ENCODE data around the gene NEFH. TPM values are rescaled to one million over a fixed set of nuclear protein-coding genes. Genes with fewer than 3 reads are reported as not detected.
"Not testable (repeated sequence)": the region's sequence is repeated elsewhere in the genome, so short reads cannot be mapped to it uniquely, and the experiment has no call there.

The NEFH gene
- total RNA-seq, 1 experiment from 2014 or later, result not detected

- H3K9me3 ChIP-seq (replicated peaks), result no peaks in the 10 kb centered on the region
- DNase-seq, result peak; percentile 24 to 47
- H3K27me3 ChIP-seq, result no peaks in the 10 kb centered on the region
- H3K36me3 ChIP-seq, result no peaks in the 10 kb centered on the region
- H3K4me1 ChIP-seq, result peaks cover 4% of the 10 kb centered on the region; the same call in 1 of the 2 replicates
- no peak overlapping the region for H3K27ac ChIP-seq
- H3K4me3 ChIP-seq, result no peak overlapping the region
These were observed 1.4 kb upstream of the NEFH start for GRCh38 chr22:29478326-29479276.

DNA sequence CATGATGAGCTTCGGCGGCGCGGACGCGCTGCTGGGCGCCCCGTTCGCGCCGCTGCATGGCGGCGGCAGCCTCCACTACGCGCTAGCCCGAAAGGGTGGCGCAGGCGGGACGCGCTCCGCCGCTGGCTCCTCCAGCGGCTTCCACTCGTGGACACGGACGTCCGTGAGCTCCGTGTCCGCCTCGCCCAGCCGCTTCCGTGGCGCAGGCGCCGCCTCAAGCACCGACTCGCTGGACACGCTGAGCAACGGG is 169 bp downstream of the NEFH start:
- DNase-seq, result no peak
- H3K27me3 ChIP-seq, result no peaks in the 10 kb centered on the region

GRCh38 chr22:29480512-29481264 is 670 bp downstream of the NEFH start:
- Histone ChIP-seq H3K4me3 (no peak overlapping the region), H3K27ac (no peak overlapping the region), H3K4me1 (peaks cover 4% of the 10 kb centered on the region; the same call in 1 of the 2 replicates), H3K9me3 (replicated peaks) (no peaks in the 10 kb centered on the region), H3K36me3 (no peaks in the 10 kb centered on the region), H3K27me3 (no peaks in the 10 kb centered on the region)
- no peak for DNase-seq

More for the DNA sequence above, 169 bp downstream of the NEFH start:
- Histone ChIP-seq H3K4me1 (peaks cover 4% of the 10 kb centered on the region; the same call in 1 of the 2 replicates), H3K4me3 (no peak overlapping the region), H3K9me3 (replicated peaks) (no peaks in the 10 kb centered on the region), H3K36me3 (no peaks in the 10 kb centered on the region), H3K27ac (no peak overlapping the region)

DNA sequence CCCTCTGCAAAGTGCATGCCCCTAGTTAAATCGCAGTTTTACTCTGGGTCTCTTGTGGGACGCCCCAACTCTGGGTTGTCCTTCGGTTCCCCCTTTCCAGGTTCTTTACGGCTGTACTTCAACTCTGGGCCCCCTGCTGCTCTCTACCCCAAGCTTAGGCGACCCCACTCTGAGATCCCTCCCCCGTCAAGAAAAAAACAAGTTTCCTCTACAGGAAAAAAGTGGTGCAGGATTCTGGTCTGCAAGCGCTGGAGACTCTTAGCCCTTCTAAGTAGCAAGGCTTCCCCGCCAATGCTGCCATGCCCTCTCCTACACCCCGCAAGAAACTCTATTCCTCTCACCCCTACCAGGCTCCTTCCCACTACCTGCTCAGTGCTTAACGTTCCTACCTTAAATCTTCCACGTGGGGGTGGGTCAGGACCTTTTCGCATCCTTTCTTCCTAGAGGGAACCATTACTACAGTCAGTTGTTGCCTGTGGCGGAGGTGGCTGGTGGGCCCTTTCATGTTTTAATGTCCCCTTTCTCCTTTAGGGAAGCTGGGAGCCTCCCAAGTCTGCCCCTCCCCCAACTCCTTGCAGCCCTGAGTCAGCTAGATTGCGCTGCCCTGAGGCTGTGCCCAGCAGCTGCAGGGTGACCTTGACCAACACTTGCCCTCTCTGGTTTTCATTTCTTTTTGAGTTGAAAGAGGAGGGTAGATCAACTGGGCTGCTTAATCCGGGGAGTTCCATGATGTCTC is 1.4 kb downstream of the NEFH start:
- peak; percentile 21 to 46 for DNase-seq
- no peaks in the 10 kb centered on the region for H3K36me3 ChIP-seq
- H3K9me3 ChIP-seq (replicated peaks), result no peaks in the 10 kb centered on the region
- no peaks in the 10 kb centered on the region for H3K27me3 ChIP-seq
- H3K27ac ChIP-seq, result no peak overlapping the region
- no peak overlapping the region for H3K4me3 ChIP-seq
- peaks cover 4% of the 10 kb centered on the region; the same call in 1 of the 2 replicates for H3K4me1 ChIP-seq

GRCh38 chr22:29482253-29482652 is 2.2 kb downstream of the NEFH start:
- Histone ChIP-seq H3K4me1 (peaks cover 4% of the 10 kb centered on the region; the same call in 1 of the 2 replicates), H3K9me3 (replicated peaks) (no peaks in the 10 kb centered on the region), H3K36me3 (no peaks in the 10 kb centered on the region), H3K27ac (no peak overlapping the region), H3K4me3 (no peak overlapping the region), H3K27me3 (no peaks in the 10 kb centered on the region)
- DNase-seq, result no peak

DNA sequence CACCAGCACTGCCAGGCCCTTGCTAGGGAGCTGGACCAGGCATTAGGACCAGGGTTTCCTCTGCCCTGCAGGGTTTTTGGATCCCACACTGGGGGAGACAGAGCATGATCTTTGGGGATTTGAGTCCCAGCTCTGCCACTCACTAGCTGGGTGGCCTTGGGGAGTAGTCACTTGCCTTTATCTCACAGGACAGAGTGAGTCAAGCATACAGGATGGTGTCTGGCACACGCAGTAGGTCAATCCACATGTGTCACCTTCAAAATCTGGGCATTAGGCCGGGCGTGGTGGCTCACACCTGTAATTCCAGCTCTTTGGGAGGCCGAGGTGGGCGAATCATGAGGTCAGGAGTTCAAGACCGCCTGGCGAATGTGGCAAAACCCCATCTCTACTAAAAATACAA is 2.7 kb downstream of the NEFH start:
- Histone ChIP-seq H3K4me3 (no peak overlapping the region), H3K36me3 (no peaks in the 10 kb centered on the region), H3K27me3 (no peaks in the 10 kb centered on the region), H3K27ac (no peak overlapping the region), H3K9me3 (replicated peaks) (no peaks in the 10 kb centered on the region), H3K4me1 (peaks cover 4% of the 10 kb centered on the region; the same call in 1 of the 2 replicates)
- no peak for DNase-seq

DNA sequence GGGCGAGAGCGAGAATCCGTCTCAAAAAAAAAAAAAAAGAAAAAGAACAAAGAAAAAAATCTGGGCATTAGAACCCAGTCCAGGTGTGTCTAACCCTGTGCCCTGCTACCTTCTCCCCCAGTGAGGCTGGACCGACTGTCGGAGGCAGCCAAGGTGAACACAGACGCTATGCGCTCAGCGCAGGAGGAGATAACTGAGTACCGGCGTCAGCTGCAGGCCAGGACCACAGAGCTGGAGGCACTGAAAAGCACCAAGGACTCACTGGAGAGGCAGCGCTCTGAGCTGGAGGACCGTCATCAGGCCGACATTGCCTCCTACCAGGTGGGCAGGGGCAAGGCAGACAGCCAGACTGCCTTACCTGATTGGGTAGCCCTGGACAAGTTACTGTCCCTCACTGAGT is 3.2 kb downstream of the NEFH start:
- Histone ChIP-seq H3K9me3 (replicated peaks) (no peaks in the 10 kb centered on the region), H3K4me3 (no peak overlapping the region), H3K36me3 (no peaks in the 10 kb centered on the region), H3K4me1 (peaks cover 4% of the 10 kb centered on the region; the same call in 1 of the 2 replicates), H3K27me3 (no peaks in the 10 kb centered on the region), H3K27ac (no peak overlapping the region)
- DNase-seq, result no peak

DNA sequence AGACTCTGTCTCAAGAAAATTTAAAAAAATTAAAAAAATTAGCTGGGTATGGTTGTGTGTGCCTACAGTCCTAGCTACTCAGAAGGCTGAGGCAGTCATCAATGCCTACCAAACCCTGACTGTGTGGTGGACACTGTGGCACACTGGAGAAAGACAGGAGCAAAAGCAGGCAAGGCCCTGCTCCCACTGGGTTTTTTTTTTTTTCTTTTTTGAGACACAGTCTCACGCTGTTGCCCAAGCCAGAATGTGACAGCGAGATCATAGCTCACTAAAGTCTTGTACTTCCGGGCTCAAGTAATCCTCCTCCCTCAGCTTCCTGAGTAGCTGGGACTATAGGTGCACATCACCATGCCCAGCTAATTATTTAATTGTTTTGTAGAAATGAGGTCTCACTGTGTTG is 4.6 kb downstream of the NEFH start:
- no peaks in the 10 kb centered on the region for H3K36me3 ChIP-seq
- DNase-seq, result no peak
- no peak overlapping the region for H3K4me3 ChIP-seq
- no peak overlapping the region for H3K27ac ChIP-seq
- H3K4me1 ChIP-seq, result peaks cover 4% of the 10 kb centered on the region; the same call in 1 of the 2 replicates
- H3K27me3 ChIP-seq, result no peaks in the 10 kb centered on the region
- H3K9me3 ChIP-seq (replicated peaks), result no peaks in the 10 kb centered on the region

DNA sequence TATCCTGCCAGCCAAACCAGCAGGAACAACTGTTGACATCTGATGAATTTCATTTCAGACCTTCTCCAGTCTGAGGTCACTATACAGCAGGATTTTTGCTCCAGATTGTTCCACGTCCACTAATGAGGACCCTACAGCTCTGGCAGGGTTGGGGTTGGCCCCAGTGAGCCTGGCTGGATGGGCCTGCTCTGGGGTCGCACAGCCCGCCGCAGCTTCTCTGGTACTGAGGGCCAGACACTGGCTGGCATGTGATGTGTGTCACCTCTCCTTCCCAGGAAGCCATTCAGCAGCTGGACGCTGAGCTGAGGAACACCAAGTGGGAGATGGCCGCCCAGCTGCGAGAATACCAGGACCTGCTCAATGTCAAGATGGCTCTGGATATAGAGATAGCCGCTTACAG is 5.4 kb downstream of the NEFH start:
- no peak overlapping the region for H3K4me3 ChIP-seq
- no peaks in the 10 kb centered on the region for H3K36me3 ChIP-seq
- H3K4me1 ChIP-seq, result peaks cover 4% of the 10 kb centered on the region; the same call in 1 of the 2 replicates
- no peaks in the 10 kb centered on the region for H3K9me3 ChIP-seq (replicated peaks)
- no peak for DNase-seq
- no peaks in the 10 kb centered on the region for H3K27me3 ChIP-seq
- no peak overlapping the region for H3K27ac ChIP-seq

DNA sequence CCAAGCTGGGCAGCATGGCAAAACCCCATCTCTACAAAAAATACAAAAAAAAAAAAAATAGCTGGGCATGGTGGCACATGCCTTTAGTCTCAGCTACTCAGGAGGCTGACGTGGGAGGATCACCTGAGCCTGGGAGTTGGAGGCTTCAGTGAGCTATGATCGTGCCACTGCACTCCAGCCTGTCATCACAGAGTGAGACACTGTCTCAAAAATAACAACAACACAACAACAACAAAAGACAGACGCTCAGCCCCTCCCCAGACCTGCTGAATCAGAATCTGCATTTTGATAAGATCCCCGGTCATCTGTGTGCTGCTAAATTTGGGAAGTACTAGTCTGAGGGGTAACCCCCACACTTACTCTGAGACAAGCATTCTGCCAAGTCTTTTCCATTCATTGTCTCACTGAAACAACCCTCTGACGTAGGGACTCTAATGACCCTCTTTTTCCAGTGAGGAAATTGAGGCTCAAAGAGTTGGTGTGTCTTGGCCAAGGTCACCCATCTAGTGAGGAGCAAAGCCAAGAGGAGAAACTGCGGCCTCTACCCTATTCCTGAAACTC is 7.5 kb downstream of the NEFH start:
- no peak overlapping the region for H3K27ac ChIP-seq
- H3K4me1 ChIP-seq, result no peaks in the 10 kb centered on the region
- H3K27me3 ChIP-seq, result no peaks in the 10 kb centered on the region
- DNase-seq, result no peak
- no peak overlapping the region for H3K4me3 ChIP-seq
- H3K9me3 ChIP-seq (replicated peaks), result no peaks in the 10 kb centered on the region
- no peaks in the 10 kb centered on the region for H3K36me3 ChIP-seq

DNA sequence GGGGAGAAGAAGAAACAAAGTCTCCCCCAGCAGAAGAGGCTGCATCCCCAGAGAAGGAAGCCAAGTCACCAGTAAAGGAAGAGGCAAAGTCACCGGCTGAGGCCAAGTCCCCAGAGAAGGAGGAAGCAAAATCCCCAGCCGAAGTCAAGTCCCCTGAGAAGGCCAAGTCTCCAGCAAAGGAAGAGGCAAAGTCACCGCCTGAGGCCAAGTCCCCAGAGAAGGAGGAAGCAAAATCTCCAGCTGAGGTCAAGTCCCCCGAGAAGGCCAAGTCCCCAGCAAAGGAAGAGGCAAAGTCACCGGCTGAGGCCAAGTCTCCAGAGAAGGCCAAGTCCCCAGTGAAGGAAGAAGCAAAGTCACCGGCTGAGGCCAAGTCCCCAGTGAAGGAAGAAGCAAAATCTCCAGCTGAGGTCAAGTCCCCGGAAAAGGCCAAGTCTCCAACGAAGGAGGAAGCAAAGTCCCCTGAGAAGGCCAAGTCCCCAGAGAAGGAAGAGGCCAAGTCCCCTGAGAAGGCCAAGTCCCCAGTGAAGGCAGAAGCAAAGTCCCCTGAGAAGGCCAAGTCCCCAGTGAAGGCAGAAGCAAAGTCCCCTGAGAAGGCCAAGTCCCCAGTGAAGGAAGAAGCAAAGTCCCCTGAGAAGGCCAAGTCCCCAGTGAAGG is 9.2 kb downstream of the NEFH start:
- not testable (repeated sequence) for H3K27me3 ChIP-seq; H3K36me3 ChIP-seq; H3K4me1 ChIP-seq; DNase-seq; H3K27ac ChIP-seq; H3K9me3 ChIP-seq (replicated peaks); H3K4me3 ChIP-seq

- Histone ChIP-seq H3K4me3 (no peak overlapping the region), H3K9me3 (replicated peaks) (no peaks in the 10 kb centered on the region), H3K27me3 (no peaks in the 10 kb centered on the region), H3K27ac (no peak overlapping the region), H3K4me1 (no peaks in the 10 kb centered on the region), H3K36me3 (no peaks in the 10 kb centered on the region)
- no peak for DNase-seq
These were observed 11.0 kb downstream of the NEFH start for GRCh38 chr22:29491012-29491411.

- H3K36me3 ChIP-seq, result no peaks in the 10 kb centered on the region
- no peaks in the 10 kb centered on the region for H3K9me3 ChIP-seq (replicated peaks)
- no peak overlapping the region for H3K4me3 ChIP-seq
- no peak for DNase-seq
- H3K27ac ChIP-seq, result no peak overlapping the region
- no peaks in the 10 kb centered on the region for H3K27me3 ChIP-seq
- no peaks in the 10 kb centered on the region for H3K4me1 ChIP-seq
These were observed 13.6 kb downstream of the NEFH start for GRCh38 chr22:29493636-29494035.

DNA sequence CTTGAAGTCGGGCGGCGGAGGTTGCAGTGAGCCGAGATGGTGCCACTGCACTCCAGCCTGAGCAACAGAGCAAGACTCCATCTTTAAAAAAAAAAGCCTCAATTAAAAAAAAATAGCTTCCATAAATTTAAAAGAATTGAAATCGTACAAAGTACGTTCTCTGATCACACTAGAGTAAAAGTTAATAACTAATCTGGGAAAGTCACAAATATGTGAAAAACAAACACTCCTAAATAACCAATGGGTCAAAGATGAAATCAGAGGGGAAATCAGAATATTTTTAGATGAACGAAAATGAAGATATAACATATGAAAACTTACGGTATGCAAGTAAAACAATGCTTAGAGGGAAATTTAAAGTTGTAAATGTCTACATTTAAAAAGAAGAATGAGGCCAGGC is 19.8 kb downstream of the NEFH start:
- Histone ChIP-seq H3K4me3 (no peak overlapping the region), H3K36me3 (no peaks in the 10 kb centered on the region; the same call in none of the 2 replicates), H3K27ac (no peak overlapping the region), H3K27me3 (no peaks in the 10 kb centered on the region), H3K4me1 (no peaks in the 10 kb centered on the region), H3K9me3 (replicated peaks) (no peaks in the 10 kb centered on the region)
- DNase-seq, result no peak
